H9 (cell line): ENCODE measurements around the gene ZNF564. TPM values are rescaled to one million over a fixed set of nuclear protein-coding genes. Genes with fewer than 3 reads are reported as not detected.

Experiments
- DNase-seq: peaks from one replicate; pipeline ENCODE4 v3.0.0-alpha.2; 2017
- H2AFZ ChIP-seq: one replicate; pipeline ENCODE4 v1.6.1; 2013; ENCODE audit warnings: mild to moderate bottlenecking, low read length, control low read depth, moderate library complexity
- H2AK5ac ChIP-seq: 2 replicates; pipeline ENCODE4 v1.6.1; 2013; ENCODE audit warnings: low read length, control low read depth, mixed read lengths; ENCODE audit not compliant: insufficient read length
- H2BK120ac ChIP-seq: one replicate; pipeline ENCODE4 v1.6.1; 2013; ENCODE audit warnings: low read depth, mild to moderate bottlenecking, low read length, control low read depth, inconsistent platforms; ENCODE audit not compliant: poor library complexity, severe bottlenecking
- H2BK12ac ChIP-seq: 2 replicates; pipeline ENCODE4 v1.6.1; 2013; ENCODE audit warnings: low read length, control low read depth, mixed read lengths, low read depth; ENCODE audit not compliant: insufficient read length
- H2BK15ac ChIP-seq: 2 replicates; pipeline ENCODE4 v1.6.1; 2013; ENCODE audit warnings: low read depth, low read length, control low read depth
- H2BK20ac ChIP-seq: one replicate; pipeline ENCODE4 v1.6.1; 2013; ENCODE audit warnings: low read depth, mild to moderate bottlenecking, low read length, control low read depth, inconsistent platforms; ENCODE audit not compliant: poor library complexity, severe bottlenecking
- H2BK5ac ChIP-seq: 2 replicates; pipeline ENCODE4 v1.6.1; 2013; ENCODE audit warnings: low read length, control low read depth, mixed read lengths; ENCODE audit not compliant: insufficient read length
- H3K14ac ChIP-seq: 2 replicates; pipeline ENCODE4 v1.6.1; 2013; ENCODE audit warnings: low read length, control low read depth; ENCODE audit not compliant: insufficient read depth
- H3K18ac ChIP-seq: 2 replicates; pipeline ENCODE4 v1.6.1; 2013; ENCODE audit warnings: low read depth, mild to moderate bottlenecking, mixed read lengths, low read length, control low read depth; ENCODE audit not compliant: insufficient read length
- H3K23ac ChIP-seq: 2 replicates; pipeline ENCODE4 v1.6.1; 2013; ENCODE audit warnings: low read length, control low read depth, mixed read lengths, low read depth; ENCODE audit not compliant: insufficient read length
- H3K23me2 ChIP-seq: 2 replicates; pipeline ENCODE4 v1.6.1; 2013; ENCODE audit warnings: low read depth, mild to moderate bottlenecking, mixed read lengths, low read length, control low read depth; ENCODE audit not compliant: insufficient read length, poor library complexity, severe bottlenecking
- H3K27ac ChIP-seq: 2 replicates; pipeline ENCODE4 v1.5.1; 2013; ENCODE audit warnings: low read length, control low read depth, mixed read lengths, low read depth; ENCODE audit not compliant: insufficient read length
- H3K27me3 ChIP-seq: 2 replicates; pipeline ENCODE4 v1.6.1; 2013; ENCODE audit warnings: low read length, control low read depth, inconsistent platforms; ENCODE audit not compliant: insufficient read depth
- H3K4ac ChIP-seq: 2 replicates; pipeline ENCODE4 v1.6.1; 2013; ENCODE audit warnings: low read depth, mild to moderate bottlenecking, control low read depth, inconsistent platforms, low read length, moderate library complexity
- H3K4me1 ChIP-seq: 2 replicates; pipeline ENCODE4 v1.6.1; 2013; ENCODE audit warnings: low read length, control low read depth, inconsistent platforms; ENCODE audit not compliant: insufficient read depth
- H3K4me2 ChIP-seq: 2 replicates; pipeline ENCODE4 v1.6.1; 2013; ENCODE audit warnings: low read length, control low read depth, mixed read lengths; ENCODE audit not compliant: insufficient read length, insufficient read depth
- H3K56ac ChIP-seq: 2 replicates; pipeline ENCODE4 v1.6.1; 2013; ENCODE audit warnings: low read depth, mild to moderate bottlenecking, mixed read lengths, low read length, control low read depth; ENCODE audit not compliant: insufficient read length
- H3K79me1 ChIP-seq: 2 replicates; pipeline ENCODE4 v1.6.1; 2013; ENCODE audit warnings: low read depth, mild to moderate bottlenecking, moderate library complexity, low read length, control low read depth, inconsistent platforms; ENCODE audit not compliant: insufficient read depth, poor library complexity, severe bottlenecking
- H3K79me2 ChIP-seq: 2 replicates; pipeline ENCODE4 v1.6.1; 2013; ENCODE audit warnings: low read length, control low read depth, inconsistent platforms; ENCODE audit not compliant: insufficient read depth
- H3K9ac ChIP-seq: 2 replicates; pipeline ENCODE4 v1.6.1; 2013; ENCODE audit warnings: low read length, control low read depth, mixed read lengths; ENCODE audit not compliant: insufficient read length; ENCODE audit errors: extremely low read depth
- H3K9me3 ChIP-seq: one replicate; pipeline ENCODE4 v1.6.1; 2013; ENCODE audit warnings: low read depth, low read length, inconsistent platforms; ENCODE audit not compliant: control insufficient read depth
- H3T11ph ChIP-seq: one replicate; pipeline ENCODE4 v1.6.1; 2013; ENCODE audit warnings: mild to moderate bottlenecking, low read length, control low read depth, inconsistent platforms
- H4K20me1 ChIP-seq: one replicate; pipeline ENCODE4 v1.6.1; 2013; ENCODE audit not compliant: control insufficient read depth, insufficient read length, insufficient read depth
- H4K5ac ChIP-seq: 2 replicates; pipeline ENCODE4 v1.6.1; 2013; ENCODE audit warnings: low read depth, mild to moderate bottlenecking, mixed read lengths, low read length, control low read depth; ENCODE audit not compliant: insufficient read length
- H4K8ac ChIP-seq: replicated peaks from 2 replicates; pipeline ENCODE4 v1.6.1; 2013; ENCODE audit warnings: low read length, control low read depth, mixed read lengths, low read depth; ENCODE audit not compliant: insufficient read length
- H4K91ac ChIP-seq: 2 replicates; pipeline ENCODE4 v1.6.1; 2013; ENCODE audit warnings: low read depth, mild to moderate bottlenecking, moderate library complexity, mixed read lengths, low read length, control low read depth; ENCODE audit not compliant: insufficient read length
- H3K27ac Mint-ChIP-seq, 3 experiments: 2 replicates in 2 of 3; 3 replicates in 1 of 3; pipeline ENCODE4 v1.8.0; 2020 to 2021; ENCODE audit warnings: mixed read lengths in 3 of 3, mild to moderate bottlenecking in 1 of 3, moderate library complexity in 1 of 3
- H3K27me3 Mint-ChIP-seq: 2 replicates; pipeline ENCODE4 v1.8.0; 2021; ENCODE audit warnings: low read depth, mild to moderate bottlenecking, moderate library complexity, mixed read lengths
- H3K36me3 Mint-ChIP-seq, 3 experiments: 2 replicates in 2 of 3; 3 replicates in 1 of 3; pipeline ENCODE4 v1.8.0; 2020 to 2021; ENCODE audit warnings: low read depth in 3 of 3, mixed read lengths in 3 of 3; ENCODE audit not compliant: insufficient read depth in 1 of 3
- H3K4me1 Mint-ChIP-seq, 2 experiments: 2 replicates each; pipeline ENCODE4 v1.8.0; 2020; ENCODE audit warnings: mixed read lengths in 2 of 2
- H3K4me3 Mint-ChIP-seq, 2 experiments: 2 replicates in 1 of 2; 3 replicates in 1 of 2; pipeline ENCODE4 v1.8.0; 2020 to 2021; ENCODE audit warnings: mild to moderate bottlenecking in 2 of 2, mixed read lengths in 2 of 2, moderate library complexity in 1 of 2
- H3K9me3 Mint-ChIP-seq, 2 experiments: 2 replicates in 1 of 2; 3 replicates in 1 of 2; pipeline ENCODE4 v1.8.0; 2020; ENCODE audit warnings: mild to moderate bottlenecking in 2 of 2, mixed read lengths in 2 of 2, moderate library complexity in 1 of 2
- WGBS: extraction: QIAGEN DNeasy Blood & Tissue Kit; methylation state at CpG from one replicate; pipeline ENCODE4 v1.1.7; 2013; ENCODE audit warnings: missing lambda C conversion rate, low lambda C conversion rate, mixed read lengths; ENCODE audit not compliant: insufficient read length; ENCODE audit errors: extremely low coverage; 5-methylcytosine and 5-hydroxymethylcytosine counted together
- total RNA-seq: library from RNA; stranded (reverse); gene quantifications from 2 replicates; pipeline ENCODE4 v1.2.1, GENCODE V29; 2021
- TF ChIP-seq, protein P1 (sequence below): fragments of 200-600 bp; sonication (generic); conservative IDR thresholded peaks from 3 replicates; pipeline ENCODE4 v1.8.0; 2021; ENCODE audit warnings: antibody characterized with exemption, mild to moderate bottlenecking

ZNF564 gene
- total RNA-seq, 1 experiment from 2014 or later, result 11.3 TPM

DNA sequence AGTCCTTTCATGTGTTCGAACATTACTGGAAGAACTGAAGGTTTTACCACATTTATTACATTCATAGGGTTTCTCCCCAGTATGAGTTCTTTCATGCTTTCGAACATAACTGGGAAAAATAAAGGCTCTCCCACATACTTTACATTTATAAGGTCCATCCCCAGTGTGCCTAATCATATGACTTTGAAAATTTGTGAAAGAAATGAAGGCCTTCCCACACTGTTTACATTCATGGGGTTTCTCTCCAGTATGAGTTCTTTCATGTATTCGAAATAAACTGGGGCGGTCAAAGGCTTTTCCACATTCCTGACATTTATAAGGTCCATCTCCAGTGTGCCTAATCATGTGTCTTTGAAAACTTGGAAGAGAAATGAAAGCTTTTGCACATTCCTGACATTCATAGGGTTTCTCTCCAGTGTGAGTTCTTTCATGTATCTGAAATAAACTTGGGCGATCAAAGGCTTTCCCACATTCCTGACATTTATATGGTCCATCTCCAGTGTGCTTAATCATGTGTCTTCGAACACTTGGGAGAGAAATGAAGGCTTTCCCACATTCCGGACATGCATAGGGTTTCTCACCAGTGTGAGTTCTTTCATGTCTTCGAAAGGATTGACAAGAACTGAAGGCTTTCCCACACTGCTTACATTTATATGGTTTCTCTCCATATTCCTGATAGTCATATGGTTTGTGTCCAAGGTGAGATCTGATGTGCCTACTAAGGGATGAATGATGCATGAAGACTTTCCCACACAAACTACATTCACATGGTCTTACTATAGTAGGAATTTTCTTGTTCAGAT is 24.0 kb downstream of the ZNF564 start:
- H3K23ac ChIP-seq, result no peak overlapping the region
- H2AFZ ChIP-seq, result no peak overlapping the region
- no peak overlapping the region for H3K14ac ChIP-seq
- no peak overlapping the region for H4K8ac ChIP-seq
- H2BK20ac ChIP-seq, result no peak overlapping the region
- no peaks in the 10 kb centered on the region for H4K20me1 ChIP-seq
- DNase-seq, result no peak
- H3T11ph ChIP-seq, result no peak overlapping the region
- H3K79me1 ChIP-seq, result peaks cover 3% of the 10 kb centered on the region
- peaks cover 87 to 94% (median 90%) of the 10 kb centered on the region in 3 experiments for H3K36me3 Mint-ChIP-seq
- H2BK15ac ChIP-seq, result no peak overlapping the region
- no peak overlapping the region for H3K4me3 Mint-ChIP-seq
- no peak overlapping the region for H3K27ac ChIP-seq
- no peak overlapping the region for H3K18ac ChIP-seq
- H3K9me3 ChIP-seq, result peaks cover 85% of the 10 kb centered on the region
- H2AK5ac ChIP-seq, result no peak overlapping the region
- H4K91ac ChIP-seq, result no peak overlapping the region
- H3K4ac ChIP-seq, result no peak overlapping the region
- H4K5ac ChIP-seq, result no peak overlapping the region
- no peak overlapping the region for H2BK12ac ChIP-seq
- H3K9ac ChIP-seq, result no peak overlapping the region
- no peaks in the 10 kb centered on the region for H3K79me2 ChIP-seq
- no peak overlapping the region for H3K27ac Mint-ChIP-seq
- peaks cover 12% of the 10 kb centered on the region for H3K27me3 Mint-ChIP-seq
- no peak overlapping the region for H2BK5ac ChIP-seq
- H3K4me1 ChIP-seq, result no peaks in the 10 kb centered on the region
- TF ChIP-seq, protein P1, sequence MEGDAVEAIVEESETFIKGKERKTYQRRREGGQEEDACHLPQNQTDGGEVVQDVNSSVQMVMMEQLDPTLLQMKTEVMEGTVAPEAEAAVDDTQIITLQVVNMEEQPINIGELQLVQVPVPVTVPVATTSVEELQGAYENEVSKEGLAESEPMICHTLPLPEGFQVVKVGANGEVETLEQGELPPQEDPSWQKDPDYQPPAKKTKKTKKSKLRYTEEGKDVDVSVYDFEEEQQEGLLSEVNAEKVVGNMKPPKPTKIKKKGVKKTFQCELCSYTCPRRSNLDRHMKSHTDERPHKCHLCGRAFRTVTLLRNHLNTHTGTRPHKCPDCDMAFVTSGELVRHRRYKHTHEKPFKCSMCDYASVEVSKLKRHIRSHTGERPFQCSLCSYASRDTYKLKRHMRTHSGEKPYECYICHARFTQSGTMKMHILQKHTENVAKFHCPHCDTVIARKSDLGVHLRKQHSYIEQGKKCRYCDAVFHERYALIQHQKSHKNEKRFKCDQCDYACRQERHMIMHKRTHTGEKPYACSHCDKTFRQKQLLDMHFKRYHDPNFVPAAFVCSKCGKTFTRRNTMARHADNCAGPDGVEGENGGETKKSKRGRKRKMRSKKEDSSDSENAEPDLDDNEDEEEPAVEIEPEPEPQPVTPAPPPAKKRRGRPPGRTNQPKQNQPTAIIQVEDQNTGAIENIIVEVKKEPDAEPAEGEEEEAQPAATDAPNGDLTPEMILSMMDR, result no peak
- H3K23me2 ChIP-seq, result no peaks in the 10 kb centered on the region
- H2BK120ac ChIP-seq, result no peak overlapping the region
- no peak overlapping the region for H3K4me2 ChIP-seq
- H3K56ac ChIP-seq, result no peak overlapping the region
- no peaks in the 10 kb centered on the region for H3K4me1 Mint-ChIP-seq
- H3K9me3 Mint-ChIP-seq, result peaks cover 94 to 96% of the 10 kb centered on the region in 2 experiments
- WGBS, result no CpG with 5 or more reads among the region's 8 CpGs
- no peaks in the 10 kb centered on the region for H3K27me3 ChIP-seq
